MCF 10A (cell line): ENCODE measurements around the gene CENPX. TPM values are rescaled to one million over a fixed set of nuclear protein-coding genes. Genes with fewer than 3 reads are reported as not detected.

Source experiments
- BruUV-seq: library from RNA; stranded (reverse); fragments of 400-500 nt; replicated peaks from 2 replicates; lab custom pipeline; 2021; lab: Mats Ljungman, UMichigan
- CTCF ChIA-PET: fragments of 300-600 bp; sonication (Branson Sonifier 250); formaldehyde crosslinking; extraction: SDS; loops from one replicate; lab custom pipeline; 2021; ENCODE audit warnings: antibody characterized with exemption, inconsistent platforms; lab: Yijun Ruan, JAX
- POLR2A ChIA-PET: fragments of 300-600, 350-650 bp; sonication (Branson Sonifier 250); formaldehyde crosslinking; extraction: SDS; loops from one replicate; lab custom pipeline; 2020; ENCODE audit warnings: antibody characterized with exemption, inconsistent platforms; lab: Yijun Ruan, JAX
- DNase-seq: peaks from one replicate; pipeline ENCODE4 v3.0.0-alpha.2; 2018; ENCODE audit not compliant: unreplicated experiment
- H3K27ac Mint-ChIP-seq: one replicate; pipeline ENCODE4 v1.8.0; 2022; ENCODE audit warnings: mild to moderate bottlenecking, low read depth, mixed read lengths; ENCODE audit not compliant: unreplicated experiment
- H3K27me3 Mint-ChIP-seq: one replicate; pipeline ENCODE4 v1.8.0; 2022; ENCODE audit warnings: mixed read lengths; ENCODE audit not compliant: insufficient read depth, unreplicated experiment
- H3K36me3 Mint-ChIP-seq: one replicate; pipeline ENCODE4 v1.8.0; 2022; ENCODE audit warnings: mild to moderate bottlenecking, moderate library complexity, mixed read lengths; ENCODE audit not compliant: insufficient read depth, unreplicated experiment
- H3K4me1 Mint-ChIP-seq: one replicate; pipeline ENCODE4 v1.8.0; 2022; ENCODE audit warnings: mixed read lengths; ENCODE audit not compliant: insufficient read depth, unreplicated experiment
- H3K4me3 Mint-ChIP-seq: one replicate; pipeline ENCODE4 v1.8.0; 2022; ENCODE audit warnings: mild to moderate bottlenecking, moderate library complexity, mixed read lengths; ENCODE audit not compliant: unreplicated experiment
- H3K9me3 Mint-ChIP-seq: one replicate; pipeline ENCODE4 v1.8.0; 2022; ENCODE audit warnings: mixed read lengths; ENCODE audit not compliant: unreplicated experiment
- CTCF ChIP-seq: fragments of 200-600 bp; IDR thresholded peaks from one replicate; pipeline ENCODE4 v1.8.0; 2022; ENCODE audit warnings: antibody characterized with exemption, mild to moderate bottlenecking; ENCODE audit not compliant: unreplicated experiment
- intact Hi-C: fragments of 100-400 bp; cut with micrococcal nuclease; formaldehyde crosslinking; loops from 2 replicates; pipeline ENCODE4 v1.14.1; 2022
- total RNA-seq: library from RNA; stranded (reverse); gene quantifications from 2 replicates; pipeline ENCODE4 v1.2.3, GENCODE V29; 2022

CENPX gene
- total RNA-seq, 1 experiment from 2014 or later = 35.6 TPM

- DNase-seq = no peak
- CTCF ChIA-PET = interaction anchor here (0.6 to 1.3 kb wide), 3 partner anchors 23 to 55 kb away, joined by 4 read pairs; no protein-coding TSS in a partner anchor
- Mint-ChIP-seq H3K27ac (no peak overlapping the region), H3K9me3 (no peaks in the 10 kb centered on the region), H3K4me3 (no peak overlapping the region), H3K36me3 (peaks cover 11% of the 10 kb centered on the region), H3K4me1 (no peaks in the 10 kb centered on the region), H3K27me3 (no peaks in the 10 kb centered on the region)
- POLR2A ChIA-PET = no interaction called here
- TF ChIP-seq CTCF = no peak
- BruUV-seq = no TSS peak
- intact Hi-C loops = no loop called here
Measured at GRCh38 chr17:82013772-82014321, 8.8 kb downstream of the CENPX start.

- Mint-ChIP-seq H3K4me1 (no peaks in the 10 kb centered on the region), H3K27me3 (no peaks in the 10 kb centered on the region), H3K27ac (no peak overlapping the region), H3K9me3 (no peaks in the 10 kb centered on the region), H3K36me3 (peaks cover 12% of the 10 kb centered on the region), H3K4me3 (no peak overlapping the region)
- BruUV-seq = no TSS peak
- intact Hi-C loops = no loop called here
- no peak for DNase-seq
- CTCF ChIA-PET = interaction anchor here (0.9 kb wide), 1 partner anchor 23 kb away, joined by 4 read pairs; no protein-coding TSS in a partner anchor
- POLR2A ChIA-PET = no interaction called here
- no peak for TF ChIP-seq CTCF
Measured at GRCh38 chr17:82013341-82013740, 9.3 kb downstream of the CENPX start.

GRCh38 chr17:82012640-82013295, 9.9 kb downstream of the CENPX start:
- DNase-seq = no peak
- H3K9me3 Mint-ChIP-seq = no peaks in the 10 kb centered on the region
- H3K4me1 Mint-ChIP-seq = peaks cover 4% of the 10 kb centered on the region
- CTCF ChIA-PET = interaction anchor here (0.9 kb wide), 1 partner anchor 24 kb away, joined by 4 read pairs; no protein-coding TSS in a partner anchor
- no peaks in the 10 kb centered on the region for H3K27me3 Mint-ChIP-seq
- H3K36me3 Mint-ChIP-seq = peaks cover 18% of the 10 kb centered on the region
- intact Hi-C loops = no loop called here
- no peak overlapping the region for H3K4me3 Mint-ChIP-seq
- TF ChIP-seq CTCF = no peak
- no TSS peak for BruUV-seq
- H3K27ac Mint-ChIP-seq = no peak overlapping the region
- POLR2A ChIA-PET = no interaction called here

- Mint-ChIP-seq H3K27ac (no peak overlapping the region), H3K27me3 (no peaks in the 10 kb centered on the region), H3K9me3 (no peaks in the 10 kb centered on the region), H3K4me1 (peaks cover 4% of the 10 kb centered on the region), H3K4me3 (no peak overlapping the region), H3K36me3 (peaks cover 18% of the 10 kb centered on the region)
- intact Hi-C loops = no loop called here
- no peak for TF ChIP-seq CTCF
- CTCF ChIA-PET = interaction anchor here (2.3 kb wide), 1 partner anchor 53 kb away, joined by 8 read pairs; no protein-coding TSS in a partner anchor
- POLR2A ChIA-PET = no interaction called here
- no TSS peak for BruUV-seq
- DNase-seq = no peak
Measured at GRCh38 chr17:82012261-82012639, 10.4 kb downstream of the CENPX start.
